Brain pericyte (primary cell): ENCODE measurements around the gene SF3B1.
"Not testable (repeated sequence)": the region's sequence is repeated elsewhere in the genome, so short reads cannot be mapped to it uniquely, and the experiment has no call there.

Source experiments
- DNase-seq: peaks from one replicate; pipeline ENCODE4 v3.0.0-alpha.2; 2012; ENCODE audit warnings: low read depth, low spot score

Gene SF3B1, protein sequence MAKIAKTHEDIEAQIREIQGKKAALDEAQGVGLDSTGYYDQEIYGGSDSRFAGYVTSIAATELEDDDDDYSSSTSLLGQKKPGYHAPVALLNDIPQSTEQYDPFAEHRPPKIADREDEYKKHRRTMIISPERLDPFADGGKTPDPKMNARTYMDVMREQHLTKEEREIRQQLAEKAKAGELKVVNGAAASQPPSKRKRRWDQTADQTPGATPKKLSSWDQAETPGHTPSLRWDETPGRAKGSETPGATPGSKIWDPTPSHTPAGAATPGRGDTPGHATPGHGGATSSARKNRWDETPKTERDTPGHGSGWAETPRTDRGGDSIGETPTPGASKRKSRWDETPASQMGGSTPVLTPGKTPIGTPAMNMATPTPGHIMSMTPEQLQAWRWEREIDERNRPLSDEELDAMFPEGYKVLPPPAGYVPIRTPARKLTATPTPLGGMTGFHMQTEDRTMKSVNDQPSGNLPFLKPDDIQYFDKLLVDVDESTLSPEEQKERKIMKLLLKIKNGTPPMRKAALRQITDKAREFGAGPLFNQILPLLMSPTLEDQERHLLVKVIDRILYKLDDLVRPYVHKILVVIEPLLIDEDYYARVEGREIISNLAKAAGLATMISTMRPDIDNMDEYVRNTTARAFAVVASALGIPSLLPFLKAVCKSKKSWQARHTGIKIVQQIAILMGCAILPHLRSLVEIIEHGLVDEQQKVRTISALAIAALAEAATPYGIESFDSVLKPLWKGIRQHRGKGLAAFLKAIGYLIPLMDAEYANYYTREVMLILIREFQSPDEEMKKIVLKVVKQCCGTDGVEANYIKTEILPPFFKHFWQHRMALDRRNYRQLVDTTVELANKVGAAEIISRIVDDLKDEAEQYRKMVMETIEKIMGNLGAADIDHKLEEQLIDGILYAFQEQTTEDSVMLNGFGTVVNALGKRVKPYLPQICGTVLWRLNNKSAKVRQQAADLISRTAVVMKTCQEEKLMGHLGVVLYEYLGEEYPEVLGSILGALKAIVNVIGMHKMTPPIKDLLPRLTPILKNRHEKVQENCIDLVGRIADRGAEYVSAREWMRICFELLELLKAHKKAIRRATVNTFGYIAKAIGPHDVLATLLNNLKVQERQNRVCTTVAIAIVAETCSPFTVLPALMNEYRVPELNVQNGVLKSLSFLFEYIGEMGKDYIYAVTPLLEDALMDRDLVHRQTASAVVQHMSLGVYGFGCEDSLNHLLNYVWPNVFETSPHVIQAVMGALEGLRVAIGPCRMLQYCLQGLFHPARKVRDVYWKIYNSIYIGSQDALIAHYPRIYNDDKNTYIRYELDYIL

DNA sequence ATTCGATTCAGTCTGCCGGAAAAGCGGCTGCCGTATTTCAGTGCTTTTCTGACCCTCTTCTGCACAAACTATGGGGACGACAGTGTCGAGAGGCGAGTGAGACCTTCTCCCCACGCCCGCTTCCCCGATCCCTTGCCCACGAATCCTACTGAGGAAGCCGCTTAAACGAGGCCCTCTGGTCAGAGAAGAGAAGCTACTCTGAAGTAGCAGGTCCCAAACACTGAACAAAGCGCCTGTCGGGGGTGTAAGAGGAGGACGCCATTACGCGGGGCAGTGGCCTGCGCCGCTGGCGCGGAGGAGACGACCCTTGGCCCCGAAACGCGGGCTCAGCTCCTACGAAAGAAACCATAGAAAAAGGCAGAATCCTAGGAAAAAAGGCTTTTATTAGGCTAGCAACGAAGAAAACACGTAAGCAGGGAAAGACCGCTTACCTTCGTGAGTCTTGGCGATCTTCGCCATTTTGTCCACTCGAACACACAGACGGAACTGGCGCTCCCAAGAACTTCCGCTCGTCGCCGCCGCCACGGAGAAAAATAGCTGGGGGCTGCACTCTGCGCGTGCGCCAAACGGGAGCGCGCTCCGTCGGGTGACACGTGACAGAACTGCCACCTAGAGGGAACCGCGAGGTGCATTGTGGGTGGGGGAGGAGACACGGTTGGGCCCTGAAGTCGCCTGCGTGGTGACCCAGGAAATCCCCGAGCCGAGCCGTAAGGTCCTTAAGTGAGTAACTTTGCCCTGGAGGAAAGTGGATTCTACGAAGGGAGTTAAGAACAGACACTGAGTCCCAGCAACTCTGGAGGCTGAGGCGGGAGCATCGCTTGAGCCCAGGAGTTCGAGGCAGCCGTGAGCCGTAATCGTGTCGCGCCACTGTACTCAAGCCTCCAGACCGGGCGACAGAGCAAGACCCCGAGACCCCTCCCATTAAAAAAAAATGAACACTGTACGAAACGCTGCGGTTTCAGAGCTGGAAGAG lies at the start of gene SF3B1:
Gene SF3B1 (minus strand): TSS at position 488 of the 973 bp plus-strand sequence. CDS start 29 bp downstream, at position 459.
- peak; percentile 94 for DNase-seq

DNA sequence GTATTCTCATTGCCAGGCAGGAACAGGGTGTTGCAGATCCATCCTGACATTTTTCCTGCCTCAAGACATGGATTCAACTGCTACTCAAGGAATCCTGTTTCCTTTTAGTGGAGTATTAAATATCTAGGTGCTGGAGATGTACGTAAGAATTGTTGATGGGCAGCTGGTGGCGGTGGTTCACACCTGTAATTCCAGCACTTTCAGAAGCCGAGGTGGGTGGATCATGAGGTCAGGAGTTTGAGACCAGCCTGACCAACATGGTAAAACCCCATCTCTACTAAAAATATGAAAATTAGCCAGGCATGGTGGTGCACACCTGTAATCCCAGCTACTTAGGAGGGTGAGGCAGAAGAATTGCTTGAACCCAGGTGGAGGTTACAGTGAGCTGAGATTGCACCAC lies 49.4 kb upstream of the SF3B1 start:
- not testable (repeated sequence) for DNase-seq

DNA sequence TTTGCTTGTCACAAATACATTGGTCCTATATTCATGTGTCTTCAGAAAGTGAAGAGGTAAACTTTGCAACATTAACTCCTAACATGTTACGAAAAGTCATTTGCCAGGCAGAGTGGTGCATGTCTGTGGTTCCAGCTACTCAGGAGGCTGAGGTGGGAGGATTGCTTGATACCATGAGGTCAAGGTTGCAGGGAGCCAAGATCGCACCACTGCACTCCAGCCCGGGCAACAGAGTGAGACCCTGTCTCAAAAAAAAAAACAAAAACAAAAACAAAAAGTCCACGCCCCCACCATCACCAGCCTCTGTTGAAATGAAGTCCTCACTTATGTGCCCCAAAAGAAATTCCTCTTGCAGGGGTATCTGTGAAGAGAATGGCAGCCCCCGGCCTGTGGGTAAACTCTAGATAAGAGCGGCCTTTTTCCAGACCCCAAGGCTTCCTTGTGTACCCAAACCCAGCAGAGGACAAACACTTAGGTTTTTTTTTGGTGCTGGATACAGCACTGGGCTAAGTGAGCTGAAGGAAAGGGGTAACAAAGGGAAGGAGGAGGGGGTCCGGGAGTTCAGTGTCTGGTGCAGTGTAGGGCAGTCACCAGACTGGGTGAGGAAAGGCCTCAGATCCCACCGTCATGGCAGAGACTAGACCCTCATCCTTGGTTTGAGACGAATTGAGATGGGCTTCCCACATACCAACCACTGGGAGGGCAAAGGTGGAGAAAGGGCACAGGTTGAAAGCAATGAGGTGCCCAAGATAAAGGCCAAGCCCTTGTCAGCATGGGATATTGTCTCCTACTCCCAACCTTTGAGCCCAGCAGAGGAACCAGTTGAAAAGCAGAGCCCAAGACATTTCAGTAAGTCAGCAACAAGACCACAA lies 45.6 kb upstream of the SF3B1 start:
- DNase-seq, result no peak

DNA sequence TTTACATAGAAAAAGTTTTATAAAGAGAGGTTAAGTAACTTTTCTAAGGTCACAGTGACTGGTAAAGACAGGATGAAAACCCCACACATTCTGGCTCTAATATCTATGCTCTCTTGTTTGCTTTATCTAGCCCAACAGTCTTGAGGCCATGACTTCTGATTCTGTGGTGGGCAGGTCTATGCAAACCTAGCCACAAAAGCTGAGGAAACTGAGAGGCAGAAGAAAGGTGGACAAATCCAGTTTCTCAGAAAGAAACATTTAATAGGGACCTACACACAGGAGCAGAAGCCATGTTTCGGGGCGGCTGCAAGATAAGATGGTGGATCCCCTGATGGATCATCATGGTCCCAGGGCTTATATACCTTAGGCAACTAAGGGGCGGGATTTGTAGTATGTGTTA lies 43.0 kb upstream of the SF3B1 start:
- no peak for DNase-seq

DNA sequence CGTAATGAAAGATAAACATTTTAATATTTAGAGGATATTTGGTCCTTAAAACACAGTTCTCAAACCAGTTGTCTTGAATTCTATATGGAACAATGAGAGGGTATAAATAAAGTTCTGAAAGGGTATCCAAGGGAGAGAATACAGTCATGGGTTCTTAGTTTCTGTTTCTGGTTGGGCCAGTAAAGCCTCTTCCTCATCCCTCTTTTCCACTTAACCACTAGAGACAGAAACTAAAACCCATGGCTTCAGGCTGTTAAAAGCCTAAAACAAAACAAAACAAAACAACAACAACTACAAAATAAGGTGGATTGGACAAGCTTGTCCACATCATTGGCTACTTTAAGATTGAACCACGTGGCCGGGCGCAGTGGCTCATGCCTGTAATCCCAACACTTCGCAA lies 37.3 kb upstream of the SF3B1 start:
- no peak for DNase-seq

DNA sequence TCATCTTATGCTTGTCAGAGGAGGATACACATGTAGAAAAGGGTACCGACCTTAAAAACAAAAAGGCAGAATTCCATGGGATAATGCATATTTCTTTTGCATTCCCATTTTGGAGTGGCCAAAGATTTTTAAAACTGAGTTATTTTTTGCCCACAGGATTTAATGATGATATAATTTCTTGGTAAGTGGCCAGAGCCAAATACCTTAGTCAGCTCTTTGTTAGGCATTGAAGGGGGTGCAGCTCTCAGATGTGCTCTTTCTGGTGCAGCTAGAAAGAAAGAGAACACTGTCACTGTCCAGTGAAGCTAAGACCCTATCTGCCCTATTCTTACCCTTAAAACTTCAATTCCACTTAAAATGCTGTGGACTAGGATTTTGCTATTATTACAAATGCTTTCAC lies 29.3 kb upstream of the SF3B1 start:
- no peak for DNase-seq

DNA sequence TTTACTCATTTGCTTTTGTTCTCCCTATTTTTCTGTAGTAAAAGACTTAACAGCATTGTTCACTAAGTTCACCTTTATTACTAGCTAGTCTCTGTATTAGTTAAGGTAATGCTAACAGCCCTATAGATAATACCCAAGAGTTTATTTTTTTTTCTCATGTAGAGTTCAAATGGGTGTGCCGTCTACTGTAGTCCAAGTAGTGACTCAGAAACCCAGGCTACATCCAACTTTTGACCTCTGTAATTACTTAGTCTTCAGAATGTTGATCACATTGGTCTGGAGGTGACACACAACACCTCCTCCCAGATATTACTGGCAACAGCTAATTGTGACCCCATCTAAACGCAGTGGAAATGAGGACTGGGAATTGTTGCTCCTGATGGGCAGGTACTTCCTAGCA lies 26.2 kb upstream of the SF3B1 start:
- DNase-seq, result no peak

DNA sequence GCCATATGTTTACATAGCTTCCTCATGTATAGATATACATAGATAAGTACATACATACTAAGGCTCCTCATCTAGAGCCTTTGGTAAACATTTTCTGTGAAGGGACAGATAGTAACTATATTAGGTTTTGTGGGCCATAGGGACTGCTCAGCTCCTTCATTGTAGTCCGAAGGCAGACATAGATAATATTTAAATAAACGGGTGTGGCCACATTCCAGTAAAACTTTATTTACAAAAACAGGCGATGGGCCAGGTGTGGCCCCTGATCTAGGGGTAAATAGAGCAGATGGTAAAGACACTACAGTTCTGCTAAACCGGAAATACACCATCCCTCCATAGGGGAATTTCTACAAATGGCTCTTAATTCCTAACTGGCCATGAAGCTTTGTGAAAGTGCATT lies 25.8 kb upstream of the SF3B1 start:
- no peak for DNase-seq

DNA sequence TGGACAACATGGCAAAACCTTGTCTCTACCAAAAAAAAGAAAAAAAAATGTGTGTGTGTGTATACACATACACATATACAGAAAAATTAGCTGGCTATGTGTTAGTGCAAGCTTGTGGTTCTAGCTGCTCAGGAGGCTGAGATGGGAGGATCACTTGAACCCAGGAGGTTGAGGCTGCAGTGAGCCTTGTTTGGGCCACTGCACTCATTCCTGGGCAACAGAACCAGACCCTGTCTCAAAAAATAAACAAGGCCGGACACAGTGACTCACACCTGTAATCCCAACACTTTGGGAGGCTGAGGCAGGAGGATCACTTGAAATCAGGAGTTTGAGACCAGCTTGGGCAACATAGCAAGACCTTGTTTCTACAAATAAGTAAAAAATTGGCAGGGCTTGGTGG lies 20.6 kb upstream of the SF3B1 start:
- DNase-seq, result no peak

DNA sequence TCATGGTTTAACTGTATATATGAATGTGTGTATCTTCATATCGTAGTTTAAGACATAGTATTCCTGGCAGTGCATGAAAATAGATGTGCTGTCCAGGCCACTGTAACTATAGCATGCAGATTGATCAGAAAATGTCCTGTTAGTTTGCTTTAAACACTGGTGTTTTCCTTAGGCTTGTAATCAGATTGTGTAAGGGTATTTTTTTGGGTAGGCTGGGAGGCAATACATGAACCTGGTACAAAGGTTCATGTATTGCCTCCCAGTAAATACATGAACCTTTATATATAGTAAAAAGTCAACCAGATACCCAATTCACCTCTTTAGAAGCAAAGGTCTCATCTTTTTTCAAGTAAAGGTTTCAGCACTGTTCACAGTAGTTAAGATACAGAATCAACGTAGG lies 20.1 kb upstream of the SF3B1 start:
- no peak for DNase-seq

DNA sequence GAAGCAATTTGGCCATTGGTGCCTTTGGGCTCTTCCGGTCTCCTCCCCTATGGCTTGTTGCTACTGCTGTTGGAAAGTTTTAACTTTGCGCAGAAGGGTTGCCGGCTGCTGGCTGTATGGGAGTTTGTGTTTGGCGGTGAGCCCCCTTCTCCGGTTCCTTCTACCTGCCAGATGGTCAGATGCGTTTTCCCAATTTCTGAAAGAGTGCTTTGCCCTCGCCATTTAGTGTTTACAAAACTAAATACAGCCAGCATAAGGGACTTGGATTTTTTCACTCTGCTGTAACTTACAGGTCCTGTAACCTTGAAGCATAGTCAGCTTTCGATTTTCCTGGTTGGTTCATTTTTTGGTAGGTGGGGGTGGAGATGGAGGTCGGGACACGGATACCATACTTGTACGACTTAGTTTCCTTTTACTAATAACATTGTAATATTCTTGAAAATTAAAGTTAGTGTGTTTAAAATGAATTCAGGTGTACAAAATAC lies 19.1 kb upstream of the SF3B1 start:
- no peak for DNase-seq

DNA sequence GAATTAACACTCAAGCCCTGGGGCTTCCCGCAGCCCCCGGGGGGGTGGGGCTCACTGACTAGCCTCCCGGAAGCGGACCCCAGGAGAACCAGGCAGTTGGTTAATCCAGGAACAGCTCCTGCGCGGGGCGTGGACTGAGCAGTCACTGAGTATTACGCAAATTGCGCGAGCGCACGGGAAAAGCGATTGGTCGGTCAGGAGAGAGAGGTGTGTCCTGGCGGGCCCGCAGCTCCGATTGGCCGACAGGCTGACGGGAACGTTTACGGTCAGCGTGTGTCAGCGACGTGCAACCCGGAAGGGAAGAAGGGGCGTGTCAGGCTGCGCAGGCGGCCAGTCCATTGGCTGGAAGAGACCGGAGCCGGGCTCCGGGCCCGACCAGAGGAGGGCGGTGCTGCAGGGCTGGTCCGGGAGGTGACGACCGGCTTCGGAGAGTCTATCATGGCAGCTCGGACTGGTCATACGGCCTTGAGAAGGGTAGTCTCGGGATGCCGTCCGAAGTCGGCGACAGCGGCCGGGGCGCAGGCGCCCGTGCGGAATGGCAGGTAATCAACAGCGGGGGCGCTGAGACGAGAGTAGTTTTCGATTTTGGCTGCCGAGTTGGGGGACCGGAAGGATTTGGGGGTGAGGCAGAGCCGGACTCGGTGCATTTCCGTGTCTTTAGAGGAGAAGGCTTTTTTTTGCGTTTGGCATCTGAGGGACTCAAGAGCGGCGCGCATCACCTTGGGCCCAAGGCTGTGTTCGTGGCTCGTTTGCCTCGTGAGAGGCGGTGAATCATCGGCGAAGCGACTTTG lies 18.5 kb upstream of the SF3B1 start, which contains the start of gene COQ10B:
Gene COQ10B (plus strand): TSS at position 430 of the 791 bp plus-strand sequence. CDS start 9 bp downstream, at position 439.
- DNase-seq, result peak; percentile 99

DNA sequence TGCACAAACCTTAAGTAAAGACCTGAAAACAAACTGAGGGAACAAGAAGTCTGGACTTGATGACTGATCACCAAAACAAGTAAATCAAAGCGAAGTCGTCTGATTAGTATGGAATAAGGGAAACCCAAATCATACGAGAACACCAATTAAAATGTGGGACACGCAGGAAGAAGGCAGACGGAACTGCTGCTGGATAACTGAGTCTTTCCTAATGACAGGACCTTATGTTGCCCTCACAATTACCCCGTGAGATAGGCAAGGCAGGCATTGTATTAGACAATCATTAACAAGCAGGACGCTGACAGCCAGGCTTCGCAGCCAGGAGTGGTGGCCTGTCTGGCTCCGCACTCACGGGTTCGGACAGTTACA lies 17.9 kb upstream of the SF3B1 start:
- DNase-seq, result no peak

DNA sequence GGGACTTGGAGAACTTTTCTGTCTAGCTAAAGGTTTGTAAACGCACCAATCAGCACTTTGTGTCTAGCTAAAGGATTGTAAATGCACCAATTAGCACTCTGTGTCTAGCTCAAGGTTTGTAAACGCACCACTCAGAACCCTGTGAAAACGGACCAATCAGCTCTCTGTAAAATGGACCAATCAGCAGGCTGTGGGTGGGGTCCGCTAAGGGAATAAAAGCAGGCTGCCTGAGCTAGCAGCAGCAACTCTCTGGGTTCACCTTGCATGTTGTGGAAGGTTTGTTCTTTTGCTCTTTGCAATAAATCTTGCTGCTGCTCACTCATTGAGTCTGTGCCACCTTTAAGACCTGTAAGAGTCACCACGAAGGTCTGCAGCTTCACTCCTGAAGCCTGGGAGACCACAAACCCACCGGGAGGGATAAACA lies 16.1 kb upstream of the SF3B1 start:
- not testable (repeated sequence) for DNase-seq

DNA sequence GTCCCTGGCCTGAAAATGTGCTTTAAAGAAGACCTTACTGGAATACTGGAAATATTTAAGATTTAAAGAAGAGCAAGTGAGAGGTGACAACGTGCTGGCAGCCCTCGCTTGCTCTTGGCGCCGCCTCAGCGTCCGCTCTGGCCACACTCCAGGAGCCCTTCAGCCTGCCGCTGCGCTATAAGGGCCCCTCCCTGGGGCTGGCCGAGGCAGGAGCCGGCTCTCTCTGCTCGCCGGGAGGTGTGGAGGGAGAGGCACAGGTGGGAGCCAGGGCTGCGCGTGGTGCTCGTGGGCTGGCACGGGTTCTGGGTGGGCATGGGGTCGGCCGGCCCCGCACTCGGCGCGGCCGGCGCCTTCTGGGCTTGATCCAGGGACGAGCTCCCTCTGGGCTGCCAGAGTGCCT lies 15.6 kb upstream of the SF3B1 start:
- no peak for DNase-seq

DNA sequence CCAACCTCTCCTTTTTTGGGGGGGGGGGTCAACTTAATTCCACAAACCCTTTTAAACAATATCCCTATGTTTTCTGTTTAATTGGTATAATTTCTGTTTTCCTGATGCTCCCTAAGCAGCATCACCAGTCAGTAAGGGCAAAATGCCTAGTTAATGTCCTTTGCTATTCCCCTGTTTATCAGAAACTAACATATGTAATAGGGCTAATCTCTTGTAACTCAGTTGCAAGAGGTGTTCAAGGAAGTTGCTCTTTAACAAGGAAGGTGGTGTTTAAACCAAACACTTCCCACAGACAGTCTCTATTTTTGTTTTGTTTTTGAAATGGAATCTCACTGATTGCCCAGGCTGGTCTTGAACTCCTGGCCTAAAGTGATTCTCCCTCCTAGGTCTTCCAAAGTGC lies 12.0 kb upstream of the SF3B1 start:
- no peak for DNase-seq

DNA sequence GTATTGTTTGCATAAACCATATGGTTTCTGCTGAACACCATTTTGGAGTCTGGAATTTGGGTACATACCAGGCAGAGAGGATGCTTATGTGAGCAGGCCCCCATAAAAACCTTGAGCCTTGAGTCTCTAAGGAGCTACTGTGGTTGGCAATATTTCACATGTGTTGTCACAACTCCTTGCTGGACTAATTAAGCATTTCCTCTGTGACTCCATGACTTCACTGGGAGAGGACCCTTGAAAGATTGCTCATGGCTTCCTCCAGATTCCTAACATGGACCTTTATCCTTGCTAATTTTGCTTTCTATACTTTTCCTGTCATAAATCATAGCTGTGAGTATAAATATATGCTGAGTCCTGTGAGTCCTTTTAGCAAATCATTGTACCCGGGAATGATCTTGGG lies 10.9 kb upstream of the SF3B1 start:
- no peak for DNase-seq

DNA sequence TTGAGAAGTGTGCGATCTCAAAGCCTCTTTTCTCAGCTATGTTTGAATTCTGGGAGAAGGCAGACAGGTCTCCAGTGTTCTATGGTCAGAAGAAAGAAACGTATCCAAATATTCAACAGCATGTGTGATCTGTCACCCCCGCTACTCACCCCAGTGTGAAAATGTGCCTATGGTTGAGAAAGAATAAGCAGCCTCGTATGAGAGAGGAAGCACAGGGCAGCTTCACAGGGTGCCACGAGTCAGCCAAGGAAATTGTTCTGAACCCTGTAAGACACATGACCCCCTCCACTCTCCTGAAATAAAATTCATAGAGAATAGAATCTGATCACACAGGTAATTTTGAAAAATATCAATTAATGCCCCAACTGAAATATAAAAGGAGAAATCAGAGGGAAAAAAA lies 8.0 kb upstream of the SF3B1 start:
- no peak for DNase-seq

DNA sequence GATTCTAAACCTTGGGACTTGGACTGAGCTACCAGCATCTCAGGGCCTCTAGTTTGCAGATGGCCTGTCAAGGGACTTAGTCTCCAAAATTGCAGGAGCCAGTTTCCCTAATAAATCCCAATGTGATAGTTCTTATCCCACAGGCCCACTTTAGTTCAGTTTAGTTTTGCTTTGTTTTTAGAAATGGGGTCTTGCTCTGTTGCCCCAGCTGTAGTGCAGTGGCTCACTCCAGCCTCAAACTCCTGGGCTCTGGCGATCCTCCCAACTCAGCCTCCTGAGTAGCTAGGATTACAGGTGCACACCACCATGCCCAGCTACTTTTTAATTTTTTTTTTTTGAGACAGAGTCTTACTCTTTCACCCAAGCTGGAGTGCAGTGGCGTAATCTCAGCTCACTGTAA lies 2.6 kb upstream of the SF3B1 start:
- DNase-seq, result no peak
